ENCODE data around the gene ZNF385D. TPM values are rescaled to one million over a fixed set of nuclear protein-coding genes. Genes with fewer than 3 reads are reported as not detected.

Gene ZNF385D
- polyA plus RNA-seq, 1 donor = 2.2 TPM

- no peaks in the 10 kb centered on the region for H3K4me1 ChIP-seq (ENCODE audit: control insufficient read depth, insufficient read depth, low read length)
- H3K9me3 ChIP-seq (ENCODE audit: control insufficient read depth, low read depth, low read length) = no peaks in the 10 kb centered on the region
- H3K4me3 ChIP-seq (ENCODE audit: low read length) = no peak overlapping the region
- no peak for DNase-seq
- WGBS (ENCODE audit: insufficient coverage, low lambda C conversion rate) = 86% methylated on average over 2 of the region's 3 CpGs
- no peak overlapping the region for H3K27ac ChIP-seq (ENCODE audit: low read length)
- no peaks in the 10 kb centered on the region for H3K27me3 ChIP-seq (ENCODE audit: control insufficient read depth, insufficient read depth, low read length)
- H3K36me3 ChIP-seq (ENCODE audit: control insufficient read depth, insufficient read depth, low read length) = no peaks in the 10 kb centered on the region
These were observed 28.2 kb downstream of the ZNF385D start for GRCh38 chr3:21722768-21723167.

- Histone ChIP-seq H3K4me3 (ENCODE audit: low read length) (no peak overlapping the region), H3K36me3 (ENCODE audit: control insufficient read depth, insufficient read depth, low read length) (no peaks in the 10 kb centered on the region), H3K4me1 (ENCODE audit: control insufficient read depth, insufficient read depth, low read length) (no peaks in the 10 kb centered on the region), H3K27ac (ENCODE audit: low read length) (no peak overlapping the region), H3K27me3 (ENCODE audit: control insufficient read depth, insufficient read depth, low read length) (no peaks in the 10 kb centered on the region), H3K9me3 (ENCODE audit: control insufficient read depth, low read depth, low read length) (no peaks in the 10 kb centered on the region)
- DNase-seq = no peak
- 90% methylated on average over 1 of the region's 4 CpGs for WGBS (ENCODE audit: insufficient coverage, low lambda C conversion rate)
These were observed 28.7 kb downstream of the ZNF385D start for GRCh38 chr3:21722301-21722700.

- 80% methylated on average over 1 of the region's 6 CpGs for WGBS (ENCODE audit: insufficient coverage, low lambda C conversion rate)
- Histone ChIP-seq H3K27ac (ENCODE audit: low read length) (no peak overlapping the region), H3K4me1 (ENCODE audit: control insufficient read depth, insufficient read depth, low read length) (no peaks in the 10 kb centered on the region), H3K4me3 (ENCODE audit: low read length) (no peak overlapping the region), H3K27me3 (ENCODE audit: control insufficient read depth, insufficient read depth, low read length) (no peaks in the 10 kb centered on the region), H3K9me3 (ENCODE audit: control insufficient read depth, low read depth, low read length) (no peaks in the 10 kb centered on the region), H3K36me3 (ENCODE audit: control insufficient read depth, insufficient read depth, low read length) (no peaks in the 10 kb centered on the region)
- DNase-seq = no peak
These were observed 31.9 kb downstream of the ZNF385D start for GRCh38 chr3:21718943-21719591.

- Histone ChIP-seq H3K27ac (ENCODE audit: low read length) (no peak overlapping the region), H3K36me3 (ENCODE audit: control insufficient read depth, insufficient read depth, low read length) (no peaks in the 10 kb centered on the region), H3K9me3 (ENCODE audit: control insufficient read depth, low read depth, low read length) (no peaks in the 10 kb centered on the region), H3K27me3 (ENCODE audit: control insufficient read depth, insufficient read depth, low read length) (no peaks in the 10 kb centered on the region), H3K4me1 (ENCODE audit: control insufficient read depth, insufficient read depth, low read length) (no peaks in the 10 kb centered on the region), H3K4me3 (ENCODE audit: low read length) (no peak overlapping the region)
- DNase-seq = no peak
- 40% methylated on average over 2 of the region's 3 CpGs for WGBS (ENCODE audit: insufficient coverage, low lambda C conversion rate)
These were observed 32.7 kb downstream of the ZNF385D start for GRCh38 chr3:21718161-21718765.

- DNase-seq = no peak
- Histone ChIP-seq H3K9me3 (ENCODE audit: control insufficient read depth, low read depth, low read length) (no peaks in the 10 kb centered on the region), H3K4me3 (ENCODE audit: low read length) (no peak overlapping the region), H3K4me1 (ENCODE audit: control insufficient read depth, insufficient read depth, low read length) (no peaks in the 10 kb centered on the region), H3K27ac (ENCODE audit: low read length) (no peak overlapping the region), H3K36me3 (ENCODE audit: control insufficient read depth, insufficient read depth, low read length) (no peaks in the 10 kb centered on the region), H3K27me3 (ENCODE audit: control insufficient read depth, insufficient read depth, low read length) (no peaks in the 10 kb centered on the region)
- 0% methylated on average over 1 of the region's 2 CpGs for WGBS (ENCODE audit: insufficient coverage, low lambda C conversion rate)
These were observed 35.3 kb downstream of the ZNF385D start for GRCh38 chr3:21715662-21716061.

- H3K4me3 ChIP-seq (ENCODE audit: low read length) = no peak overlapping the region
- no CpG with 5 or more reads among the region's 3 CpGs for WGBS (ENCODE audit: insufficient coverage, low lambda C conversion rate)
- DNase-seq = no peak
- H3K36me3 ChIP-seq (ENCODE audit: control insufficient read depth, insufficient read depth, low read length) = no peaks in the 10 kb centered on the region
- no peaks in the 10 kb centered on the region for H3K4me1 ChIP-seq (ENCODE audit: control insufficient read depth, insufficient read depth, low read length)
- H3K27me3 ChIP-seq (ENCODE audit: control insufficient read depth, insufficient read depth, low read length) = no peaks in the 10 kb centered on the region
- H3K9me3 ChIP-seq (ENCODE audit: control insufficient read depth, low read depth, low read length) = no peaks in the 10 kb centered on the region
- no peak overlapping the region for H3K27ac ChIP-seq (ENCODE audit: low read length)
These were observed 45.2 kb downstream of the ZNF385D start for GRCh38 chr3:21705769-21706168.

- no peaks in the 10 kb centered on the region for H3K4me1 ChIP-seq (ENCODE audit: control insufficient read depth, insufficient read depth, low read length)
- H3K36me3 ChIP-seq (ENCODE audit: control insufficient read depth, insufficient read depth, low read length) = no peaks in the 10 kb centered on the region
- no peaks in the 10 kb centered on the region for H3K9me3 ChIP-seq (ENCODE audit: control insufficient read depth, low read depth, low read length)
- whole genome bisulfite sequencing (ENCODE audit: insufficient coverage, low lambda C conversion rate) = 88% methylated on average over 1 of the region's 1 CpG
- no peak overlapping the region for H3K27ac ChIP-seq (ENCODE audit: low read length)
- H3K27me3 ChIP-seq (ENCODE audit: control insufficient read depth, insufficient read depth, low read length) = no peaks in the 10 kb centered on the region
- H3K4me3 ChIP-seq (ENCODE audit: low read length) = no peak overlapping the region
- no peak for DNase-seq
These were observed 46.2 kb downstream of the ZNF385D start for GRCh38 chr3:21704796-21705195.

GRCh38 chr3:21703291-21703690 lies 47.7 kb downstream of the ZNF385D start:
- Histone ChIP-seq H3K27me3 (ENCODE audit: control insufficient read depth, insufficient read depth, low read length) (no peaks in the 10 kb centered on the region), H3K9me3 (ENCODE audit: control insufficient read depth, low read depth, low read length) (no peaks in the 10 kb centered on the region)
- no peak for DNase-seq

GRCh38 chr3:21697707-21698106 lies 53.3 kb downstream of the ZNF385D start:
- 80% methylated on average over 1 of the region's 3 CpGs for WGBS (ENCODE audit: insufficient coverage, low lambda C conversion rate)
- Histone ChIP-seq H3K4me1 (ENCODE audit: control insufficient read depth, insufficient read depth, low read length) (no peaks in the 10 kb centered on the region), H3K27me3 (ENCODE audit: control insufficient read depth, insufficient read depth, low read length) (no peaks in the 10 kb centered on the region), H3K9me3 (ENCODE audit: control insufficient read depth, low read depth, low read length) (no peaks in the 10 kb centered on the region), H3K4me3 (ENCODE audit: low read length) (no peak overlapping the region), H3K27ac (ENCODE audit: low read length) (no peak overlapping the region), H3K36me3 (ENCODE audit: control insufficient read depth, insufficient read depth, low read length) (no peaks in the 10 kb centered on the region)
- DNase-seq = no peak

More at GRCh38 chr3:21703291-21703690, 47.7 kb downstream of the ZNF385D start:
- no peak overlapping the region for H3K4me3 ChIP-seq (ENCODE audit: low read length)
- WGBS (ENCODE audit: insufficient coverage, low lambda C conversion rate) = 67% methylated on average over 1 of the region's 2 CpGs
- H3K4me1 ChIP-seq (ENCODE audit: control insufficient read depth, insufficient read depth, low read length) = no peaks in the 10 kb centered on the region
- H3K36me3 ChIP-seq (ENCODE audit: control insufficient read depth, insufficient read depth, low read length) = no peaks in the 10 kb centered on the region
- no peak overlapping the region for H3K27ac ChIP-seq (ENCODE audit: low read length)

- Histone ChIP-seq H3K36me3 (ENCODE audit: control insufficient read depth, insufficient read depth, low read length) (no peaks in the 10 kb centered on the region), H3K27ac (ENCODE audit: low read length) (no peak overlapping the region), H3K4me3 (ENCODE audit: low read length) (no peak overlapping the region), H3K4me1 (ENCODE audit: control insufficient read depth, insufficient read depth, low read length) (no peaks in the 10 kb centered on the region), H3K9me3 (ENCODE audit: control insufficient read depth, low read depth, low read length) (no peaks in the 10 kb centered on the region), H3K27me3 (ENCODE audit: control insufficient read depth, insufficient read depth, low read length) (no peaks in the 10 kb centered on the region)
- no peak for DNase-seq
- WGBS (ENCODE audit: insufficient coverage, low lambda C conversion rate) = 100% methylated on average over 1 of the region's 4 CpGs
These were observed 56.5 kb downstream of the ZNF385D start for GRCh38 chr3:21694506-21694905.

- H3K4me3 ChIP-seq (ENCODE audit: low read length) = no peak overlapping the region
- H3K27ac ChIP-seq (ENCODE audit: low read length) = no peak overlapping the region
- H3K4me1 ChIP-seq (ENCODE audit: control insufficient read depth, insufficient read depth, low read length) = no peaks in the 10 kb centered on the region
- H3K27me3 ChIP-seq (ENCODE audit: control insufficient read depth, insufficient read depth, low read length) = no peaks in the 10 kb centered on the region
- no peaks in the 10 kb centered on the region for H3K36me3 ChIP-seq (ENCODE audit: control insufficient read depth, insufficient read depth, low read length)
- 70% methylated on average over 2 of the region's 6 CpGs for WGBS (ENCODE audit: insufficient coverage, low lambda C conversion rate)
- no peaks in the 10 kb centered on the region for H3K9me3 ChIP-seq (ENCODE audit: control insufficient read depth, low read depth, low read length)
- DNase-seq = no peak
These were observed 60.0 kb downstream of the ZNF385D start for GRCh38 chr3:21691036-21691435.

Data from large intestine (tissue), 3 donors.